Dermis blood vessel endothelial cell (primary cell): ENCODE results near the gene PCDHGB2. TPM values are rescaled to one million over a fixed set of nuclear protein-coding genes. Genes with fewer than 3 reads are reported as not detected.

Experiments used
- total RNA-seq: library from RNA; depleted of rRNA; stranded (reverse); fragments of >200 nt; gene quantifications from 2 replicates; pipeline ENCODE4 v1.2.3, GENCODE V29; 2014

PCDHGB2 gene
- total RNA-seq, 1 donor from 2014 or later, result 0.51 TPM

Other genes with a start within 250 kb of the PCDHGB2 start
- 0.17 and 0.19 TPM in 2 replicates for gene PCDHB4, start 238.2 kb upstream of the PCDHGB2 start, total RNA-seq
- 1.2 and 1.7 TPM in 2 replicates for gene PCDHB5, start 224.8 kb upstream of the PCDHGB2 start, total RNA-seq
- 0.05 and 0.17 TPM in 2 replicates for gene PCDHB6, start 209.9 kb upstream of the PCDHGB2 start, total RNA-seq
- gene PCDHB7, start 187.3 kb upstream of the PCDHGB2 start, total RNA-seq, result 0.68 and 0.74 TPM in 2 replicates
- 0.14 and 0.34 TPM in 2 replicates for gene PCDHB8, start 182.2 kb upstream of the PCDHGB2 start, total RNA-seq
- 0.17 and 0.23 TPM in 2 replicates for gene PCDHB16, start 177.6 kb upstream of the PCDHGB2 start, total RNA-seq
- gene PCDHB9, start 172.8 kb upstream of the PCDHGB2 start, total RNA-seq, result 0.14 and 0.17 TPM in 2 replicates
- gene PCDHB10, start 167.6 kb upstream of the PCDHGB2 start, total RNA-seq, result 0.51 and 0.70 TPM in 2 replicates
- 0.17 and 0.19 TPM in 2 replicates for gene PCDHB11, start 160.4 kb upstream of the PCDHGB2 start, total RNA-seq
- gene PCDHB12, start 151.3 kb upstream of the PCDHGB2 start, total RNA-seq, result 0.47 and 0.68 TPM in 2 replicates
- gene PCDHB13, start 146.1 kb upstream of the PCDHGB2 start, total RNA-seq, result 1.4 TPM in 2 replicates
- gene PCDHB14, start 136.7 kb upstream of the PCDHGB2 start, total RNA-seq, result 0.98 and 1.0 TPM in 2 replicates
- gene PCDHB15, start 114.6 kb upstream of the PCDHGB2 start, total RNA-seq, result 0.65 and 1.0 TPM in 2 replicates
- 0.09 and 0.34 TPM in 2 replicates for gene SLC25A2, start 55.9 kb upstream of the PCDHGB2 start, total RNA-seq
- gene TAF7, start 39.2 kb upstream of the PCDHGB2 start, total RNA-seq, result 60.6 and 78.3 TPM in 2 replicates
- gene PCDHGA1, start 29.5 kb upstream of the PCDHGB2 start, total RNA-seq, result 0.33 and 0.34 TPM in 2 replicates
- 1.4 TPM in 2 replicates for gene PCDHGA2, start 21.2 kb upstream of the PCDHGB2 start, total RNA-seq
- gene PCDHGA3, start 16.2 kb upstream of the PCDHGB2 start, total RNA-seq, result 0.70 and 1.2 TPM in 2 replicates
- 1.4 and 1.5 TPM in 2 replicates for gene PCDHGB1, start 9.9 kb upstream of the PCDHGB2 start, total RNA-seq
- 2.2 and 3.4 TPM in 2 replicates for gene PCDHGA4, start 5.0 kb upstream of the PCDHGB2 start, total RNA-seq
- gene PCDHGA5, start 4.2 kb downstream of the PCDHGB2 start, total RNA-seq, result 0.74 and 0.85 TPM in 2 replicates
- gene PCDHGB3, start 10.2 kb downstream of the PCDHGB2 start, total RNA-seq, result 3.6 and 3.7 TPM in 2 replicates
- gene PCDHGA6, start 13.9 kb downstream of the PCDHGB2 start, total RNA-seq, result 2.2 TPM in 2 replicates
- 1.0 and 1.3 TPM in 2 replicates for gene PCDHGA7, start 22.7 kb downstream of the PCDHGB2 start, total RNA-seq
- 11.3 and 14.5 TPM in 2 replicates for gene PCDHGB4, start 27.7 kb downstream of the PCDHGB2 start, total RNA-seq
- gene PCDHGA8, start 32.6 kb downstream of the PCDHGB2 start, total RNA-seq, result 0.74 and 1.4 TPM in 2 replicates
- 11.9 and 16.7 TPM in 2 replicates for gene PCDHGB5, start 38.0 kb downstream of the PCDHGB2 start, total RNA-seq
- 2.9 and 3.6 TPM in 2 replicates for gene PCDHGA9, start 42.8 kb downstream of the PCDHGB2 start, total RNA-seq
- 2.9 and 3.7 TPM in 2 replicates for gene PCDHGB6, start 48.0 kb downstream of the PCDHGB2 start, total RNA-seq
- 4.7 and 6.0 TPM in 2 replicates for gene PCDHGA10, start 53.0 kb downstream of the PCDHGB2 start, total RNA-seq
- 10.2 and 11.9 TPM in 2 replicates for gene PCDHGB7, start 57.7 kb downstream of the PCDHGB2 start, total RNA-seq
- gene PCDHGA11, start 61.1 kb downstream of the PCDHGB2 start, total RNA-seq, result 6.8 and 10.6 TPM in 2 replicates
- gene PCDHGA12, start 70.5 kb downstream of the PCDHGB2 start, total RNA-seq, result 4.1 and 4.6 TPM in 2 replicates
- 19.4 and 25.1 TPM in 2 replicates for gene PCDHGC3, start 116.0 kb downstream of the PCDHGB2 start, total RNA-seq
- gene PCDHGC4, start 125.0 kb downstream of the PCDHGB2 start, total RNA-seq, result 1.2 and 1.5 TPM in 2 replicates
- gene PCDHGC5, start 129.1 kb downstream of the PCDHGB2 start, total RNA-seq, result 0.56 and 1.5 TPM in 2 replicates